PFSK-1 (cell line): Measurements from ENCODE around the gene FA2H.

Experiments used
- POLR2AphosphoS5 ChIP-seq: IDR thresholded peaks from 2 replicates; pipeline ENCODE4 v1.6.1; 2012; ENCODE audit warnings: low read depth, mild to moderate bottlenecking, control low read depth, low read length, moderate library complexity
- REST ChIP-seq, 2 experiments: IDR thresholded peaks; 2 replicates each; pipeline versions ENCODE4 v1.6.1 to v1.8.0; 2011 to 2012; ENCODE audit warnings: low read depth in 2 of 2, low read length in 2 of 2, control low read depth in 1 of 2, inconsistent platforms in 1 of 2, mild to moderate bottlenecking in 1 of 2, moderate library complexity in 1 of 2; ENCODE audit not compliant: insufficient read depth in 1 of 2

- TF ChIP-seq POLR2AphosphoS5, result no peak
- TF ChIP-seq REST (IDR thresholded peaks at IDR 0.05; ENCODE audit: insufficient read depth in 1 of 2, low read depth in 2 of 2, low read length in 2 of 2), result no peak
Observed at GRCh38 chr16:74716355-74716754, 58.3 kb downstream of the FA2H start.
